IPS-11a (cell line): ENCODE measurements around the gene VPS45.
"Not testable (repeated sequence)": the region's sequence is repeated elsewhere in the genome, so short reads cannot be mapped to it uniquely, and the experiment has no call there.

Source experiments
- H3K4me3 ChIP-seq: one replicate; pipeline ENCODE4 v1.5.1; 2013; ENCODE audit warnings: low read depth, low read length, control low read depth

Gene VPS45

GRCh38 chr1:150127464-150127863 is 59.9 kb downstream of the VPS45 start:
- H3K4me3 ChIP-seq: no peak overlapping the region

GRCh38 chr1:150127868-150128267 is 60.3 kb downstream of the VPS45 start:
- no peak overlapping the region for H3K4me3 ChIP-seq

GRCh38 chr1:150132372-150132771 is 64.8 kb downstream of the VPS45 start:
- no peak overlapping the region for H3K4me3 ChIP-seq

GRCh38 chr1:150134537-150134936 is 67.0 kb downstream of the VPS45 start:
- no peak overlapping the region for H3K4me3 ChIP-seq

- not testable (repeated sequence) for H3K4me3 ChIP-seq
Measured at GRCh38 chr1:150135400-150135799, 67.8 kb downstream of the VPS45 start.

- H3K4me3 ChIP-seq: no peak overlapping the region
Measured at GRCh38 chr1:150138044-150138443, 70.5 kb downstream of the VPS45 start.

- no peak overlapping the region for H3K4me3 ChIP-seq
Measured at GRCh38 chr1:150141452-150141851, 73.9 kb downstream of the VPS45 start.

- H3K4me3 ChIP-seq: no peak overlapping the region
Measured at GRCh38 chr1:150142083-150142482, 74.5 kb downstream of the VPS45 start.

- no peak overlapping the region for H3K4me3 ChIP-seq
Measured at GRCh38 chr1:150144606-150145005, 77.0 kb downstream of the VPS45 start.

- H3K4me3 ChIP-seq: not testable (repeated sequence)
Measured at GRCh38 chr1:150146016-150146415, 78.4 kb downstream of the VPS45 start.

- no peak overlapping the region for H3K4me3 ChIP-seq
Measured at GRCh38 chr1:150146849-150147542, 79.4 kb downstream of the VPS45 start.

GRCh38 chr1:150148837-150149270 is 81.3 kb downstream of the VPS45 start:
- peak overlapping the region; percentile 66 for H3K4me3 ChIP-seq

GRCh38 chr1:150149271-150150132 is 81.9 kb downstream of the VPS45 start, which contains the start of gene PLEKHO1:
Gene PLEKHO1, plus strand, starts transcription at chr1:150149916. Its CDS starts 342 bp downstream, at chr1:150150258.
- peak within 1 kb of the TSS; percentile 66 for H3K4me3 ChIP-seq

GRCh38 chr1:150150133-150151021 is 82.8 kb downstream of the VPS45 start:
- H3K4me3 ChIP-seq: peak overlapping the region; percentile 66

GRCh38 chr1:150151291-150152181 is 84.0 kb downstream of the VPS45 start:
- peak overlapping the region; percentile 66 for H3K4me3 ChIP-seq

- no peak overlapping the region for H3K4me3 ChIP-seq
Measured at GRCh38 chr1:150152182-150152536, 84.6 kb downstream of the VPS45 start.

- no peak overlapping the region for H3K4me3 ChIP-seq
Measured at GRCh38 chr1:150152772-150153456, 85.3 kb downstream of the VPS45 start.

GRCh38 chr1:150154143-150154542 is 86.6 kb downstream of the VPS45 start:
- no peak overlapping the region for H3K4me3 ChIP-seq

GRCh38 chr1:150155413-150156071 is 88.0 kb downstream of the VPS45 start:
- no peak overlapping the region for H3K4me3 ChIP-seq
